DMS153 (cell line): ENCODE results near the gene SNX27.

Source experiments
- DNase-seq: peaks from one replicate; lab custom pipeline; 2025; lab: John Stamatoyannopoulos, UW

SNX27 gene

DNA sequence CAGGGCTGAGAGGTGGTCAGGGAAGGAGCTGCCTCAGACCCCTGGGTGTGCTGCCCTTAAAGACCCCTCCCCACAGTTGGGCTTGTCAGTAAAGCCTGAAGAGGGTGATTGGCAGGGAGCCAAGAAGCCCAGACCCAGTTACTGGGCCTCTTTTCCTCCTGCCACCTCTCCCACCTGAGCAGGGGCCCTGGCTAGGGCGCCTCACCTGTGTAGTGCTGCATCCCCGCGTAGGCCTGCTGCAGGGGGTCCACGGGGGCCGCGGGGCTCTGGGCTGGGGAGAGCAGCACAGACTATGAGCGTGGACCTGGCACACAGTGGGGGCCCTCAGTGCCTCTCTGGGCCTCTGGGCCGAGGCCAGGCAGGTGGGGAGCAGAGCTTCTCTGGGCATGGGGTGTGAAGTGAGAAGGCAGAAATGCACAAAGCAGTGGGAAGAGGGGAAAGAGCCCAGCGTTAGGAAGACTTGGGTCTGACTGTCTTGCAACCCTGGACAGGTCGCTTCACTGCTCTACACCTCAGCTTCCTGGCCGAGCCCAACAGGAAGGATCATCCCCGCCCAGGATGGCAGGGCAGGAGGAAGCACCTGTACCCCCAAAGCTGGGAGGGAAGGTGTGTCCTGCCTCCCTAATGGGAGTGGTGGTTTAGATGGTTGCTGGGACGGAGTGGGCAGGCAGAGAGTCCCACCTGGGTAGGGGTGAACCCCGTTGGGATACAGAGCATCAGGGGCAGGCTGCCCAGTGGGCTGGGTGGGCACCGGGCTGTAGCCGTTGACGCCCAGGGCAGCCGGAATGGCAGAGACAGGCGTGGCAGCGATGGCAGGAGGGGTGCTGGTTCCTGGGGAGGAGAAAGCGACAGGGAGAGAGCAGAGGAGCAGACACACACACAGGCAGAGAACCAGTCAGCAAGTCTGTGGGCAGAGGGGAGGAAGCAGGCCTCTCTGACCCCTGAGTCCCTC lies 94.9 kb downstream of the SNX27 start:
- no peak for DNase-seq

GRCh38 chr1:151707541-151708065 lies 95.8 kb downstream of the SNX27 start:
- no peak for DNase-seq

DNA sequence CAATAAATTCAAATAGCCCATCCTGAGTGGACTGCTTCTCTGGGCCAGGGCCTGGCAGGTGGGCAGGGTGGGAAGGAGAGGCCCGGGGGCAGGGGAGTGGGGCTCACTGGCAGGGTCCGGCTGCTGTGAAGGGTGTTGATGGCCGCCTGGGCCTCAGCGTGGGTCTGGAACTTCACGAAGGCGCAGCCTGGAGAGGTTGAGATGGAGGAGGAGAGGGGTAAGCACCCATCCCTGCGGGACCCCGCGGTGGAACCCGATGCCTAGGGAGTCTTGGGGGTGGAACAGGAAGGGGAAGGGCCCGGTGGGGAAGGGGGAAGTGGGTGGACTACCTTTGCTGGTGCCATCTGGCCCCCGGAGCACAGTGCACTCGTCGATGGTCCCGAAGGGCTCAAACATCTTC lies 97.0 kb downstream of the SNX27 start:
- no peak for DNase-seq

- peak; percentile 11 for DNase-seq
Measured at GRCh38 chr1:151710187-151710840, 98.5 kb downstream of the SNX27 start.

- no peak for DNase-seq
Measured at GRCh38 chr1:151711044-151711800, 99.4 kb downstream of the SNX27 start.

DNA sequence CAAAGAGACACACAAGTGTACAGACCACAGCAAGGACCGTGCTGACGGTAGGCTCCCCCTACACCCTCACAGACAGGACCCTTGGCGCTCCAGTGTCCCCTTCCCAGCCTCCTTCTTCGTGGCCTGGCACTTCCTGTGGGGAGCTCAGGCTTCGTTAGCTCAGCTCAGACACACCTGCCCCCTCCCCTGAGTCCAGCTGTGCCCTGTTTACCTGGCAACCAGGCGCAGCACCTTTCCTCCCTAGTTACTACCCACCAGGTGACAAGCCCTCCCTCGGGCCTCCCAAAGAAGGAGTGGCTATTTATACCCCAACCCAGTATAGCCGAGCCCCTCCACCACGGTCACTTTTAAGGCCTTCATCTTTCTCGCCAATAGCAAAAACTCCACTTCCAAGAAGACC lies 100.1 kb downstream of the SNX27 start:
- peak; percentile 32 for DNase-seq

DNA sequence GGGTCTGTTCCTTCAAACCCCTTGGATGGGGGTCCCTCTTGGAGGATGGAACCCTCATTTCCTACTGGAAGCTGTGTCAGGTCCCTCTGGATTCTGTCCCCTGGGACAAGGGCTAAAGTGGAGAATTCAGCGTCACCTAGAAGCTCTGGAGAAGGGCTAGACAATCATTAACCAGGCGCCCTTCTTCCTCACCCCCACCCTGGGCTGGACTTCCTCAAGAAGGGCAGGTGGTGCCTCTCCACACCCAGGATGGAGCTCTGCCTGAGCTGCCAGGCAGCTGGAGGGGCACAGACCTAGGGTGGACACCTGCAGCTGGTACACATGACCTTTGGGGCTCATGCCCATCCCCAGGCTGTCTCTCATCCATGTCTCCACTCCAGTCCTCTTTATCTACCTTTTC lies 101.2 kb downstream of the SNX27 start:
- no peak for DNase-seq

DNA sequence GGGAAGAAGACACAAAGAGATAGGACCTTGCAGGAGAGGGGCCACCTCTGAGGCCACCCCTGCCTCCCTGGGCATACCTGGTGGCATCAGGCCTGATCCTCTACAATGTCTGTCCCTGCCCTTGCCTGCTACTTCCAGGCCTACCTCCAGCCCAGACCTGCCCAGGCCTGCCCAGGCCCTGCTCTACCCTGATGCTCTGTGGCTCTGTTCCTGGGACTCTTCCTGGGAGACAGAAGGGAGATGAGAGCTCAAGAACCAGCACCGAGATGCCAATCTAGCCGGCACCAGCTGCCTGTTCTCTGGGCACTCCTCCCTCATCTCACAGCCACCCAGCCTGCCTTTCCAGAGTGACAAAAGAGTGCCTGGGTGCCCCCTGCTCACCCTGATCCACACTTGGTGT lies 102.0 kb downstream of the SNX27 start:
- peak; percentile 33 for DNase-seq

GRCh38 chr1:151714820-151715725 lies 103.2 kb downstream of the SNX27 start:
- DNase-seq = no peak

DNA sequence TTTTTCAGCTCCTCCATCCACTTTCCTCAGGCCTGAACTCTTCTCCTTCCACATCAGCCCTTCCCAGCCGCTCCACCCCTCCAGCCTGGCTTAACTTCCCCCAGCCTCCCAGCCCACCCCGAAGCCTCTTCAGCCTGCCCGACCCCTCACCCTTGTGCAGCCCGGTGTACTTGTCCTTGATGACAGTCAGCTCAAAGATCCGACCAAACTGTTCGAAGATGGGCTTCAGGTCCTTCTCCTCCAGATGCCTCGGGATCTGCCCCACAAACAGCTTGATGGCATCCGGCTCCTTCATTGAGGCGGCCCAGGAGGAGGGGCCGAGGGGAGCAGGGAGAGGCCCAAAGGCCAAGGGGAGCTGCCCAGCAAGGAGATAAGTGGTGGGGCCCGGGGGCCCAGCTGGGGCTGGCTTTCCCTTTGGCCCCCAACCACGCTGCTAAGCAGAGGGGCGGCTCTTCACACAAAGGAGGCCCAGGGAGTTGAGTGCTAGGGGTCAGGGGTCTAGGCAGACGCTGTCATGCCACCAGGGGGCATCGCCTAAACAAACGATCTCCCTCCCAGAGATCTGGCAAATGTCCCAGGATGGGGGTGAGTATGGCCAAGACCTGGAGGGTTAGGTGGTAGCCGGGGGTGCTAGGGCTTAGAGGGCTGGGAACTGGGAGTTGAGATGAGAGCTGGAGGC lies 104.0 kb downstream of the SNX27 start:
- DNase-seq = peak; percentile 34

- no peak for DNase-seq
Measured at GRCh38 chr1:151716405-151716762, 104.5 kb downstream of the SNX27 start.

- DNase-seq = peak; percentile 98
Measured at GRCh38 chr1:151716771-151717631, 105.2 kb downstream of the SNX27 start, which contains the start of gene CELF3. Gene CELF3, minus strand, starts transcription at chr1:151716803. Its CDS starts 783 bp downstream, at chr1:151716020.

GRCh38 chr1:151718011-151718431 lies 106.2 kb downstream of the SNX27 start:
- peak; percentile 6 for DNase-seq

- DNase-seq = no peak
Measured at GRCh38 chr1:151718666-151719065, 106.8 kb downstream of the SNX27 start.

GRCh38 chr1:151720125-151720524 lies 108.3 kb downstream of the SNX27 start:
- DNase-seq = no peak

DNA sequence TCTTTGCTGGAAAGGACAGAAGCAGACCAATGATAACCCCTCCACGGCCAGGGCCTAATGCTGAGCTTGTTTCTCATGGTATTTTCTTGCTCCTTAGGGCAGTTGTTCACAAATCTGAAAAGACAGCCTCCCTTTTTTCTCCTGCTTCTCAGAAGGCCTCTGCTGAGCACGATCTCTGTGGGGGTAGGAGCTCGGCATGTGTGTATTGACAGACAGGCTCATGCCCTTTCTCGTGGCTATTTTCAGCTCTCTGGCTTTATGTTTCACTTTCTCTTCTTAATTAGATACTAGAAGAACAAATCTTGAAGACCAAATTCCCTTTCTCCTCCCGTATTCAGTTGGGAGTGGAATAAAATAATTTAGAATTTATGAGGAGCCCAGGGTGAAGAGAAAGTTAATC lies 108.7 kb downstream of the SNX27 start:
- no peak for DNase-seq

DNA sequence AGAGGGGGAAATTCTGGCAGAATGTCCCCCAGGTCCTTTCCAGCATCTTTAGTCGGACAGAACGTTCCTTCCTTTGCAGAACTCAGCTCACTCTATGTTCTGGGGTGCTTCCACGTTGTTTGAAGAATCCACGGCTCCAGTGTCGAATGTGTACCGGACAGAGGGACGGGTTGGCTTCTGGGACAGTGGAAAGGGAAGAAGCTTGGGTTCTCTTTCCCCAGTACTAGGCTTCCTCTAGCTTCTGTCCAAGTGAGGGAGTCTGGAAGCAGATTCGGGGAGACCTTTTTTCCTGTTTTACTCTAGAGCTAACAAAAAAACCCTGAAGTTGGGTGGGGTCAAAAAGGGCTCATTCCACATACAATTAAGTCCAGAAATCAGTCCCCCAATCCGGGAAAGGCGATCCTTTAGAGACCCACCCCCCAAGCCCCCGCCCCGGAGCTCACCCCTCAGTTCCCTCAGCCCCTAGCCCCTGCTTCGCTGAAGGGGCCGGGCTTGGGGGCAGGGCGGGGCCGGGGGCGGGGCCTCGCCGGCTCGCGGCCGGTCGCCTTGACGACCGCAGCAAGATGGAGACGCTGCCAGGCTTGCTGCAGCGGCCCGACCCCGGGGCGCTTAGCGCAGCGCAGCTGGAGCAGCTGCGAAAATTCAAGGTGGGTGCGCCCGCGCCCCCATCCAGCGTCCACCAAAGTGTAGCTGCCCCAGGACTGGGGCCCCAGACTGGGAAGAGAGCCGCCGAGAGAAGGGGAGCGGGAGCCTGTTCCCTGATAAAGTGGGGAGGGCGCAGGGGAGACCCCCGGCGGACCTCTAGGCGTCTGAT lies 109.3 kb downstream of the SNX27 start, which contains the start of gene RIIAD1:
Gene RIIAD1 (plus strand): TSS at position 549 of the 814 bp plus-strand sequence. CDS start 15 bp downstream, at position 564.
- peak; percentile 9 for DNase-seq

GRCh38 chr1:151721788-151722510 lies 110.1 kb downstream of the SNX27 start:
- no peak for DNase-seq
